Caco-2 (cell line): ENCODE results near the gene CACNG3. TPM values are rescaled to one million over a fixed set of nuclear protein-coding genes. Genes with fewer than 3 reads are reported as not detected.
"Not testable (repeated sequence)": the region's sequence is repeated elsewhere in the genome, so short reads cannot be mapped to it uniquely, and the experiment has no call there.

Experiments
- BruUV-seq: library from RNA; stranded (reverse); fragments of 400-500 nt; replicated peaks from 2 replicates; lab custom pipeline; 2021; lab: Mats Ljungman, UMichigan
- CTCF ChIA-PET: fragments of 300-600 bp; sonication (Branson Sonifier 250); formaldehyde crosslinking; loops from one replicate; lab custom pipeline; 2022; ENCODE audit warnings: antibody characterized with exemption; lab: Charles Lee
- POLR2A ChIA-PET: fragments of 300-600 bp; sonication (Branson Sonifier 250); formaldehyde crosslinking; loops from one replicate; lab custom pipeline; 2022; ENCODE audit warnings: antibody characterized with exemption; lab: Charles Lee
- DNase-seq, 2 experiments: peaks; one replicate each; pipeline versions ENCODE4 v3.0.0 to v3.0.0-alpha.2; 2020 to 2022
- H3K27me3 ChIP-seq: replicated peaks from 2 replicates; pipeline ENCODE4 v1.6.0; 2011; ENCODE audit warnings: low read length; ENCODE audit not compliant: control insufficient read depth, insufficient read depth
- H3K36me3 ChIP-seq: 2 replicates; pipeline ENCODE4 v1.5.1; 2011; ENCODE audit warnings: low read length; ENCODE audit not compliant: control insufficient read depth, insufficient read depth
- H3K4me1 ChIP-seq: fragments of 250-450 bp; sonication (Bioruptor Pico); 2 replicates; pipeline ENCODE4 v1.5.1; 2020; ENCODE audit warnings: mild to moderate bottlenecking
- H3K4me3 ChIP-seq: 2 replicates; pipeline ENCODE4 v1.5.1; 2011; ENCODE audit warnings: low read depth, mild to moderate bottlenecking, control low read depth, low read length
- H3K9me3 ChIP-seq: fragments of 250-450 bp; sonication (Bioruptor Pico); 2 replicates; pipeline ENCODE4 v1.5.1; 2020; ENCODE audit warnings: mild to moderate bottlenecking, moderate library complexity
- H3K27ac Mint-ChIP-seq: one replicate; pipeline ENCODE4 v1.8.0; 2022; ENCODE audit warnings: mixed read lengths; ENCODE audit not compliant: unreplicated experiment
- H3K27me3 Mint-ChIP-seq: one replicate; pipeline ENCODE4 v1.8.0; 2022; ENCODE audit warnings: mixed read lengths; ENCODE audit not compliant: insufficient read depth, unreplicated experiment
- H3K36me3 Mint-ChIP-seq: one replicate; pipeline ENCODE4 v1.8.0; 2022; ENCODE audit warnings: mild to moderate bottlenecking, mixed read lengths; ENCODE audit not compliant: insufficient read depth, unreplicated experiment
- H3K4me1 Mint-ChIP-seq: one replicate; pipeline ENCODE4 v1.8.0; 2022; ENCODE audit warnings: low read depth, mixed read lengths; ENCODE audit not compliant: unreplicated experiment
- H3K4me3 Mint-ChIP-seq: one replicate; pipeline ENCODE4 v1.8.0; 2022; ENCODE audit warnings: mild to moderate bottlenecking, moderate library complexity, mixed read lengths; ENCODE audit not compliant: unreplicated experiment
- H3K9me3 Mint-ChIP-seq: one replicate; pipeline ENCODE4 v1.8.0; 2022; ENCODE audit warnings: mixed read lengths; ENCODE audit not compliant: unreplicated experiment
- intact Hi-C: fragments of 100-400 bp; cut with micrococcal nuclease; formaldehyde crosslinking; loops from one replicate; pipeline ENCODE4 v1.10.0; 2022; ENCODE audit not compliant: unreplicated experiment
- total RNA-seq: library from RNA; stranded (reverse); gene quantifications from 2 replicates; pipeline ENCODE4 v1.2.3, GENCODE V29; 2022
- TF ChIP-seq, protein P1 (sequence below), 2 experiments: fragments of 200-600 bp in 1 of 2; IDR thresholded peaks; 1 replicate in 1 of 2; 2 replicates in 1 of 2; pipeline versions ENCODE4 v1.5.1 to v1.8.0; 2011 to 2022; ENCODE audit warnings: antibody characterized with exemption in 1 of 2, control low read depth in 1 of 2, inconsistent platforms in 1 of 2, low read depth in 1 of 2, low read length in 1 of 2, mild to moderate bottlenecking in 1 of 2, moderate library complexity in 1 of 2; ENCODE audit not compliant: insufficient read depth in 1 of 2, severe bottlenecking in 1 of 2, unreplicated experiment in 1 of 2

The CACNG3 gene
- total RNA-seq, 1 experiment from 2014 or later, result not detected

DNA sequence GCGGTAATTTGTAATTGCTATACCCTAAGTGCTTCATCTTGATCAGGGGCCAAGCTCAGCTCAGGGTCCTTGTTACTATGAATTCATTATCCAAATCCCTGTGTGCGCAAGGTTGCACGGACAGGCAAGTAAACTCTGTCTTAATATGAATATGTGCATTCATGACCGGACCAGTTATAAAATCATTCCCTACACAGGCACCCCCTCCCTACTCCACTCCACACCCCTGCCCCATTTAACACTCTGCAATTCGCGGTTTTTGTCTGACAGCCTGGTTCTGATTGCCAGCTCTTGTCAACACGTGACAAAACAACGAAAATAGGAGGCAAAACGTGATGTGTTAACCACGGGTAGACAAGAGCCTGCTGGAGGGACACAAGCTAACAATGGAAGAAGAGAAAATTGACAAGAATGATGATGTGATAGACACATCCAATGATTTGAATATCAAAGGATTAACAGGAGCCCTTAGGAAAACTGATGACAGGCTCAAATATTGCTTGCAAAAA lies 76.5 kb downstream of the CACNG3 start:
- Mint-ChIP-seq H3K27me3 (peaks cover 22% of the 10 kb centered on the region), H3K27ac (no peak overlapping the region), H3K4me3 (no peak overlapping the region), H3K36me3 (no peaks in the 10 kb centered on the region), H3K4me1 (no peaks in the 10 kb centered on the region), H3K9me3 (no peaks in the 10 kb centered on the region)
- CTCF ChIA-PET, result no interaction called here
- H3K36me3 ChIP-seq, result no peaks in the 10 kb centered on the region
- H3K9me3 ChIP-seq, result no peaks in the 10 kb centered on the region
- DNase-seq, result no peak
- H3K4me1 ChIP-seq, result no peaks in the 10 kb centered on the region
- TF ChIP-seq, protein P1, sequence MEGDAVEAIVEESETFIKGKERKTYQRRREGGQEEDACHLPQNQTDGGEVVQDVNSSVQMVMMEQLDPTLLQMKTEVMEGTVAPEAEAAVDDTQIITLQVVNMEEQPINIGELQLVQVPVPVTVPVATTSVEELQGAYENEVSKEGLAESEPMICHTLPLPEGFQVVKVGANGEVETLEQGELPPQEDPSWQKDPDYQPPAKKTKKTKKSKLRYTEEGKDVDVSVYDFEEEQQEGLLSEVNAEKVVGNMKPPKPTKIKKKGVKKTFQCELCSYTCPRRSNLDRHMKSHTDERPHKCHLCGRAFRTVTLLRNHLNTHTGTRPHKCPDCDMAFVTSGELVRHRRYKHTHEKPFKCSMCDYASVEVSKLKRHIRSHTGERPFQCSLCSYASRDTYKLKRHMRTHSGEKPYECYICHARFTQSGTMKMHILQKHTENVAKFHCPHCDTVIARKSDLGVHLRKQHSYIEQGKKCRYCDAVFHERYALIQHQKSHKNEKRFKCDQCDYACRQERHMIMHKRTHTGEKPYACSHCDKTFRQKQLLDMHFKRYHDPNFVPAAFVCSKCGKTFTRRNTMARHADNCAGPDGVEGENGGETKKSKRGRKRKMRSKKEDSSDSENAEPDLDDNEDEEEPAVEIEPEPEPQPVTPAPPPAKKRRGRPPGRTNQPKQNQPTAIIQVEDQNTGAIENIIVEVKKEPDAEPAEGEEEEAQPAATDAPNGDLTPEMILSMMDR (IDR thresholded peaks at IDR 0.05; ENCODE audit: insufficient read depth in 1 of 2, low read depth in 1 of 2, low read length in 1 of 2, severe bottlenecking in 1 of 2, unreplicated experiment in 1 of 2), result no peak
- POLR2A ChIA-PET, result no interaction called here
- H3K4me3 ChIP-seq, result no peak overlapping the region
- no TSS peak for BruUV-seq
- intact Hi-C loops, result no loop called here
- H3K27me3 ChIP-seq, result no peaks in the 10 kb centered on the region

DNA sequence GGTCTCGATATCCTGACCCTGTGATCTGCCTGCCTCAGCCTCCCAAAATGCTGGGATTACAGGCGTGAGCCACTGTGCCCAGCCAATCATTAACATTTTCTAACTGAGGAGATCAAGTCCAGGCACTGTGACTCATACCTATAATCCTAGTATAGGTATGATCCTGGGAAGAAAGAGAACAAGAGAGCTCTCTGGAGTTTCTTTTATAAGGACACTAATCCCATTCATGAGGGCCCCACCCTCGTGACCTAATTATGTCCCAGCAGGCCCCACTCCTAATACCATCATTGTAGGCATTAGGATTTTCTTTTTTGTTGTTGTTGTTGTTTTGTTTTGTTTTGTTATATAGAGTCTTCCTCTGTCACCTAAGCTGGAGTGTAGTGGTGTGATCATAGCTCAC lies 80.4 kb downstream of the CACNG3 start:
- no peak for DNase-seq
- Mint-ChIP-seq H3K27me3 (peaks cover 17% of the 10 kb centered on the region), H3K4me1 (no peaks in the 10 kb centered on the region), H3K4me3 (no peak overlapping the region), H3K27ac (no peak overlapping the region), H3K36me3 (no peaks in the 10 kb centered on the region), H3K9me3 (no peaks in the 10 kb centered on the region)
- H3K4me3 ChIP-seq, result no peak overlapping the region
- BruUV-seq, result no TSS peak
- intact Hi-C loops, result no loop called here
- no peaks in the 10 kb centered on the region for H3K9me3 ChIP-seq
- no peaks in the 10 kb centered on the region for H3K27me3 ChIP-seq
- H3K4me1 ChIP-seq, result no peaks in the 10 kb centered on the region
- TF ChIP-seq, protein P1 (IDR thresholded peaks at IDR 0.05; ENCODE audit: insufficient read depth in 1 of 2, low read depth in 1 of 2, low read length in 1 of 2, severe bottlenecking in 1 of 2, unreplicated experiment in 1 of 2), result no peak
- no peaks in the 10 kb centered on the region for H3K36me3 ChIP-seq
- ChIA-PET POLR2A (no interaction called here), CTCF (interaction anchor here (0.5 kb wide), 1 partner anchor 889 kb away, joined by 3 read pairs; no protein-coding TSS in a partner anchor)

DNA sequence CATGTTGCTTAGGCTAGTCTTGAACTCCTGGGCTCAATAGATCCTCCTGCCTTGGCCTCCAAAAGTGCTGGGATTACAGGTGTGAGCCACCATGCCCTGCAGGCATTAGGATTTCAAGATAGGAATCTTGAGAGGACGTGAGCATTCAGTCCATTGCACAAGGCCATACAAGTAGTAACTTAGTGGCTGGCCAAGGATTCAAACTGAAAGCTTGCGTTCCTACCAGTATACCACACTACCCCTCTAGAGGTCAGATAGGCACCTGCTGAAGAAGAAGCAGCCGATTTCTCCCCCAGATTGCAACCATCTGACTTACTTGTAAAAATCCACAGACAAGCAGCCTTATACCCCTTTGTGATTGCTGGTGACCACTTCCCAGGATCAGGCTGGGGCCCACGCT lies 80.9 kb downstream of the CACNG3 start:
- BruUV-seq, result no TSS peak
- no peaks in the 10 kb centered on the region for H3K36me3 Mint-ChIP-seq
- ChIA-PET CTCF (interaction anchor here (0.5 kb wide), 1 partner anchor 888 kb away, joined by 3 read pairs; no protein-coding TSS in a partner anchor), POLR2A (no interaction called here)
- TF ChIP-seq, protein P1 (IDR thresholded peaks at IDR 0.05; ENCODE audit: insufficient read depth in 1 of 2, low read depth in 1 of 2, low read length in 1 of 2, severe bottlenecking in 1 of 2, unreplicated experiment in 1 of 2), result no peak
- Histone ChIP-seq H3K36me3 (no peaks in the 10 kb centered on the region), H3K27me3 (no peaks in the 10 kb centered on the region), H3K4me1 (no peaks in the 10 kb centered on the region), H3K4me3 (no peak overlapping the region), H3K9me3 (no peaks in the 10 kb centered on the region)
- no peak for DNase-seq
- intact Hi-C loops, result no loop called here
- H3K4me1 Mint-ChIP-seq, result no peaks in the 10 kb centered on the region
- H3K4me3 Mint-ChIP-seq, result no peak overlapping the region
- peaks cover 12% of the 10 kb centered on the region for H3K27me3 Mint-ChIP-seq
- H3K9me3 Mint-ChIP-seq, result no peaks in the 10 kb centered on the region
- no peak overlapping the region for H3K27ac Mint-ChIP-seq

DNA sequence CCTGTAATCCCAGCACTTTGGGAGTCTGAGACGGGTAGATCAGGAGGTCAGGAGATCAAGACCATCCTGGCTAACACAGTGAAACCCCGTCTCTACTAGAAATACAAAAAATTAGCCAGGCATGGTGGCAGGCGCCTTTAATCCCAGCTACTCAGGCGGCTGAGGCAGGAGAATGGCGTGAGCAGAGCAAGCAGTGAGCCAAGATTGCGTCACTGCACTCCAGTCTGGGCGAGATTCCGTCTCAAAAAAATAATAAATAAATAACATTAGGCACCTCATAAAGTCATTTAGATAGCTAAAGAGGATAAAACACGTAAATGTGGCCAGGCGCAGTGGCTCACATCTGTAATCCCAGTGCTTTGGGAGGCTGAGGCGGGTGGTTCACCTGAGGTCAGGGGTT lies 87.7 kb downstream of the CACNG3 start:
- H3K4me1 Mint-ChIP-seq, intact Hi-C loops, H3K36me3 Mint-ChIP-seq, H3K4me1 ChIP-seq, H3K36me3 ChIP-seq, POLR2A ChIA-PET, H3K9me3 ChIP-seq, DNase-seq, CTCF ChIA-PET, H3K27me3 Mint-ChIP-seq, H3K4me3 ChIP-seq, H3K4me3 Mint-ChIP-seq, BruUV-seq, H3K27me3 ChIP-seq, H3K27ac Mint-ChIP-seq, H3K9me3 Mint-ChIP-seq: not testable (repeated sequence)
